H9 (cell line): ENCODE measurements around the gene WNK3. TPM values are rescaled to one million over a fixed set of nuclear protein-coding genes. Genes with fewer than 3 reads are reported as not detected.

ENCODE experiments used
- DNase-seq: peaks from one replicate; pipeline ENCODE4 v3.0.0-alpha.2; 2017
- H2AFZ ChIP-seq: one replicate; pipeline ENCODE4 v1.6.1; 2013; ENCODE audit warnings: mild to moderate bottlenecking, low read length, control low read depth, moderate library complexity
- H2AK5ac ChIP-seq: 2 replicates; pipeline ENCODE4 v1.6.1; 2013; ENCODE audit warnings: low read length, control low read depth, mixed read lengths; ENCODE audit not compliant: insufficient read length
- H2BK120ac ChIP-seq: one replicate; pipeline ENCODE4 v1.6.1; 2013; ENCODE audit warnings: low read depth, mild to moderate bottlenecking, low read length, control low read depth, inconsistent platforms; ENCODE audit not compliant: poor library complexity, severe bottlenecking
- H2BK12ac ChIP-seq: 2 replicates; pipeline ENCODE4 v1.6.1; 2013; ENCODE audit warnings: low read length, control low read depth, mixed read lengths, low read depth; ENCODE audit not compliant: insufficient read length
- H2BK15ac ChIP-seq: 2 replicates; pipeline ENCODE4 v1.6.1; 2013; ENCODE audit warnings: low read depth, low read length, control low read depth
- H2BK20ac ChIP-seq: one replicate; pipeline ENCODE4 v1.6.1; 2013; ENCODE audit warnings: low read depth, mild to moderate bottlenecking, low read length, control low read depth, inconsistent platforms; ENCODE audit not compliant: poor library complexity, severe bottlenecking
- H2BK5ac ChIP-seq: 2 replicates; pipeline ENCODE4 v1.6.1; 2013; ENCODE audit warnings: low read length, control low read depth, mixed read lengths; ENCODE audit not compliant: insufficient read length
- H3K14ac ChIP-seq: 2 replicates; pipeline ENCODE4 v1.6.1; 2013; ENCODE audit warnings: low read length, control low read depth; ENCODE audit not compliant: insufficient read depth
- H3K18ac ChIP-seq: 2 replicates; pipeline ENCODE4 v1.6.1; 2013; ENCODE audit warnings: low read depth, mild to moderate bottlenecking, mixed read lengths, low read length, control low read depth; ENCODE audit not compliant: insufficient read length
- H3K23ac ChIP-seq: 2 replicates; pipeline ENCODE4 v1.6.1; 2013; ENCODE audit warnings: low read length, control low read depth, mixed read lengths, low read depth; ENCODE audit not compliant: insufficient read length
- H3K23me2 ChIP-seq: 2 replicates; pipeline ENCODE4 v1.6.1; 2013; ENCODE audit warnings: low read depth, mild to moderate bottlenecking, mixed read lengths, low read length, control low read depth; ENCODE audit not compliant: insufficient read length, poor library complexity, severe bottlenecking
- H3K27ac ChIP-seq: 2 replicates; pipeline ENCODE4 v1.5.1; 2013; ENCODE audit warnings: low read length, control low read depth, mixed read lengths, low read depth; ENCODE audit not compliant: insufficient read length
- H3K27me3 ChIP-seq: 2 replicates; pipeline ENCODE4 v1.6.1; 2013; ENCODE audit warnings: low read length, control low read depth, inconsistent platforms; ENCODE audit not compliant: insufficient read depth
- H3K4ac ChIP-seq: 2 replicates; pipeline ENCODE4 v1.6.1; 2013; ENCODE audit warnings: low read depth, mild to moderate bottlenecking, control low read depth, inconsistent platforms, low read length, moderate library complexity
- H3K4me1 ChIP-seq: 2 replicates; pipeline ENCODE4 v1.6.1; 2013; ENCODE audit warnings: low read length, control low read depth, inconsistent platforms; ENCODE audit not compliant: insufficient read depth
- H3K4me2 ChIP-seq: 2 replicates; pipeline ENCODE4 v1.6.1; 2013; ENCODE audit warnings: low read length, control low read depth, mixed read lengths; ENCODE audit not compliant: insufficient read length, insufficient read depth
- H3K56ac ChIP-seq: 2 replicates; pipeline ENCODE4 v1.6.1; 2013; ENCODE audit warnings: low read depth, mild to moderate bottlenecking, mixed read lengths, low read length, control low read depth; ENCODE audit not compliant: insufficient read length
- H3K79me1 ChIP-seq: 2 replicates; pipeline ENCODE4 v1.6.1; 2013; ENCODE audit warnings: low read depth, mild to moderate bottlenecking, moderate library complexity, low read length, control low read depth, inconsistent platforms; ENCODE audit not compliant: insufficient read depth, poor library complexity, severe bottlenecking
- H3K79me2 ChIP-seq: 2 replicates; pipeline ENCODE4 v1.6.1; 2013; ENCODE audit warnings: low read length, control low read depth, inconsistent platforms; ENCODE audit not compliant: insufficient read depth
- H3K9ac ChIP-seq: 2 replicates; pipeline ENCODE4 v1.6.1; 2013; ENCODE audit warnings: low read length, control low read depth, mixed read lengths; ENCODE audit not compliant: insufficient read length; ENCODE audit errors: extremely low read depth
- H3K9me3 ChIP-seq: one replicate; pipeline ENCODE4 v1.6.1; 2013; ENCODE audit warnings: low read depth, low read length, inconsistent platforms; ENCODE audit not compliant: control insufficient read depth
- H3T11ph ChIP-seq: one replicate; pipeline ENCODE4 v1.6.1; 2013; ENCODE audit warnings: mild to moderate bottlenecking, low read length, control low read depth, inconsistent platforms
- H4K20me1 ChIP-seq: one replicate; pipeline ENCODE4 v1.6.1; 2013; ENCODE audit not compliant: control insufficient read depth, insufficient read length, insufficient read depth
- H4K5ac ChIP-seq: 2 replicates; pipeline ENCODE4 v1.6.1; 2013; ENCODE audit warnings: low read depth, mild to moderate bottlenecking, mixed read lengths, low read length, control low read depth; ENCODE audit not compliant: insufficient read length
- H4K8ac ChIP-seq: replicated peaks from 2 replicates; pipeline ENCODE4 v1.6.1; 2013; ENCODE audit warnings: low read length, control low read depth, mixed read lengths, low read depth; ENCODE audit not compliant: insufficient read length
- H4K91ac ChIP-seq: 2 replicates; pipeline ENCODE4 v1.6.1; 2013; ENCODE audit warnings: low read depth, mild to moderate bottlenecking, moderate library complexity, mixed read lengths, low read length, control low read depth; ENCODE audit not compliant: insufficient read length
- H3K27ac Mint-ChIP-seq, 3 experiments: 2 replicates in 2 of 3; 3 replicates in 1 of 3; pipeline ENCODE4 v1.8.0; 2020 to 2021; ENCODE audit warnings: mixed read lengths in 3 of 3, mild to moderate bottlenecking in 1 of 3, moderate library complexity in 1 of 3
- H3K27me3 Mint-ChIP-seq: 2 replicates; pipeline ENCODE4 v1.8.0; 2021; ENCODE audit warnings: low read depth, mild to moderate bottlenecking, moderate library complexity, mixed read lengths
- H3K36me3 Mint-ChIP-seq, 3 experiments: 2 replicates in 2 of 3; 3 replicates in 1 of 3; pipeline ENCODE4 v1.8.0; 2020 to 2021; ENCODE audit warnings: low read depth in 3 of 3, mixed read lengths in 3 of 3; ENCODE audit not compliant: insufficient read depth in 1 of 3
- H3K4me1 Mint-ChIP-seq, 2 experiments: 2 replicates each; pipeline ENCODE4 v1.8.0; 2020; ENCODE audit warnings: mixed read lengths in 2 of 2
- H3K4me3 Mint-ChIP-seq, 2 experiments: 2 replicates in 1 of 2; 3 replicates in 1 of 2; pipeline ENCODE4 v1.8.0; 2020 to 2021; ENCODE audit warnings: mild to moderate bottlenecking in 2 of 2, mixed read lengths in 2 of 2, moderate library complexity in 1 of 2
- H3K9me3 Mint-ChIP-seq, 2 experiments: 2 replicates in 1 of 2; 3 replicates in 1 of 2; pipeline ENCODE4 v1.8.0; 2020; ENCODE audit warnings: mild to moderate bottlenecking in 2 of 2, mixed read lengths in 2 of 2, moderate library complexity in 1 of 2
- CTCF ChIP-seq: fragments of 200-600 bp; sonication (generic); conservative IDR thresholded peaks from 3 replicates; pipeline ENCODE4 v1.8.0; 2021; ENCODE audit warnings: antibody characterized with exemption, mild to moderate bottlenecking
- total RNA-seq: library from RNA; stranded (reverse); gene quantifications from 2 replicates; pipeline ENCODE4 v1.2.1, GENCODE V29; 2021

Gene WNK3
- total RNA-seq, 1 experiment from 2014 or later, result 22.8 TPM

GRCh38 chrX:54194982-54195588, 162.8 kb downstream of the WNK3 start:
- Histone ChIP-seq H3K27ac (no peak overlapping the region), H2AFZ (no peak overlapping the region), H4K8ac (no peak overlapping the region), H2BK12ac (no peak overlapping the region), H3K56ac (no peak overlapping the region), H4K5ac (no peak overlapping the region), H4K20me1 (no peaks in the 10 kb centered on the region), H3K14ac (no peak overlapping the region), H3K4ac (no peak overlapping the region), H2BK15ac (no peak overlapping the region), H3T11ph (no peak overlapping the region), H2BK20ac (no peak overlapping the region), H2AK5ac (no peak overlapping the region), H3K4me1 (no peaks in the 10 kb centered on the region), H2BK120ac (no peak overlapping the region), H3K79me2 (no peaks in the 10 kb centered on the region), H3K79me1 (no peaks in the 10 kb centered on the region), H3K23ac (no peak overlapping the region), H3K27me3 (no peaks in the 10 kb centered on the region), H3K23me2 (no peaks in the 10 kb centered on the region), H3K9me3 (peaks cover 14% of the 10 kb centered on the region), H3K4me2 (no peak overlapping the region), H4K91ac (no peak overlapping the region), H2BK5ac (no peak overlapping the region), H3K18ac (no peak overlapping the region), H3K9ac (no peak overlapping the region)
- no peak for TF ChIP-seq CTCF
- DNase-seq, result no peak
- Mint-ChIP-seq H3K27ac (no peak overlapping the region), H3K9me3 (peaks cover 37 to 49% of the 10 kb centered on the region in 2 experiments), H3K36me3 (peaks cover 3 to 6% (median 4%) of the 10 kb centered on the region in 3 experiments; a peak in 5 of 7 replicates), H3K4me3 (no peak overlapping the region), H3K27me3 (no peaks in the 10 kb centered on the region; the same call in 1 of the 2 replicates), H3K4me1 (peaks cover 4 to 6% of the 10 kb centered on the region in 2 experiments)
